MCF 10A (cell line): Measurements from ENCODE around the gene ATG5. TPM values are rescaled to one million over a fixed set of nuclear protein-coding genes. Genes with fewer than 3 reads are reported as not detected.

Experiments
- BruUV-seq: library from RNA; stranded (reverse); fragments of 400-500 nt; replicated peaks from 2 replicates; lab custom pipeline; 2021; lab: Mats Ljungman, UMichigan
- CTCF ChIA-PET: fragments of 300-600 bp; sonication (Branson Sonifier 250); formaldehyde crosslinking; extraction: SDS; loops from one replicate; lab custom pipeline; 2021; ENCODE audit warnings: antibody characterized with exemption, inconsistent platforms; lab: Yijun Ruan, JAX
- POLR2A ChIA-PET: fragments of 300-600, 350-650 bp; sonication (Branson Sonifier 250); formaldehyde crosslinking; extraction: SDS; loops from one replicate; lab custom pipeline; 2020; ENCODE audit warnings: antibody characterized with exemption, inconsistent platforms; lab: Yijun Ruan, JAX
- DNase-seq: peaks from one replicate; pipeline ENCODE4 v3.0.0-alpha.2; 2018; ENCODE audit not compliant: unreplicated experiment
- H3K27ac Mint-ChIP-seq: one replicate; pipeline ENCODE4 v1.8.0; 2022; ENCODE audit warnings: mild to moderate bottlenecking, low read depth, mixed read lengths; ENCODE audit not compliant: unreplicated experiment
- H3K27me3 Mint-ChIP-seq: one replicate; pipeline ENCODE4 v1.8.0; 2022; ENCODE audit warnings: mixed read lengths; ENCODE audit not compliant: insufficient read depth, unreplicated experiment
- H3K36me3 Mint-ChIP-seq: one replicate; pipeline ENCODE4 v1.8.0; 2022; ENCODE audit warnings: mild to moderate bottlenecking, moderate library complexity, mixed read lengths; ENCODE audit not compliant: insufficient read depth, unreplicated experiment
- H3K4me1 Mint-ChIP-seq: one replicate; pipeline ENCODE4 v1.8.0; 2022; ENCODE audit warnings: mixed read lengths; ENCODE audit not compliant: insufficient read depth, unreplicated experiment
- H3K4me3 Mint-ChIP-seq: one replicate; pipeline ENCODE4 v1.8.0; 2022; ENCODE audit warnings: mild to moderate bottlenecking, moderate library complexity, mixed read lengths; ENCODE audit not compliant: unreplicated experiment
- H3K9me3 Mint-ChIP-seq: one replicate; pipeline ENCODE4 v1.8.0; 2022; ENCODE audit warnings: mixed read lengths; ENCODE audit not compliant: unreplicated experiment
- CTCF ChIP-seq: fragments of 200-600 bp; IDR thresholded peaks from one replicate; pipeline ENCODE4 v1.8.0; 2022; ENCODE audit warnings: antibody characterized with exemption, mild to moderate bottlenecking; ENCODE audit not compliant: unreplicated experiment
- intact Hi-C: fragments of 100-400 bp; cut with micrococcal nuclease; formaldehyde crosslinking; loops from 2 replicates; pipeline ENCODE4 v1.14.1; 2022
- total RNA-seq: library from RNA; stranded (reverse); gene quantifications from 2 replicates; pipeline ENCODE4 v1.2.3, GENCODE V29; 2022

The ATG5 gene
- total RNA-seq, 1 experiment from 2014 or later, result 33.3 TPM

DNA sequence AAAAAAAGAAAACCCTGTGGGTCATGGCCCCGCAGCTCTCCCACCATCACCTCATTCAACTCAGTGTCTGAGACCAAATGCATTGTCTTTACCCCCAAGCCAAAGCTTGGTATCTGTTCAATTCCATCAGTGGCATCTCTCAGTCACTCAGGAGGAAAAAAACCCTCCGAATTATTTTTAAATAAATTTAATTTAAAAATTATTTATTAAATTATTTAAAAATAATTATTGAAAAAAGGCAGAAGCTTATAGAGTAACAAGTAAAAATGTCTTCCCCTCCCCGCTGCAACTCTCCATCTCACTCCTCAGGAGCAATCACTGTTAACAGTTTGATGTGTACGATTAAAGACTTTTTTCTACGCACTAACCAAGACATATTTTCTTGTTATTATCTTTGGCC is 188.7 kb downstream of the ATG5 start:
- Mint-ChIP-seq H3K27me3 (no peaks in the 10 kb centered on the region), H3K36me3 (no peaks in the 10 kb centered on the region), H3K4me3 (no peak overlapping the region), H3K27ac (no peak overlapping the region), H3K9me3 (no peaks in the 10 kb centered on the region), H3K4me1 (peaks cover 21% of the 10 kb centered on the region)
- intact Hi-C loops, result no loop called here
- ChIA-PET CTCF (no interaction called here), POLR2A (interaction anchor here (0.6 kb wide), 1 partner anchor 74 kb away, joined by 3 read pairs; no protein-coding TSS in a partner anchor)
- DNase-seq, result no peak
- no TSS peak for BruUV-seq
- TF ChIP-seq CTCF, result no peak

GRCh38 chr6:106135911-106136571 is 189.5 kb downstream of the ATG5 start:
- no peak for DNase-seq
- POLR2A ChIA-PET, result interaction anchor here (1.3 kb wide), 1 partner anchor 13 kb away, joined by 3 read pairs; no protein-coding TSS in a partner anchor
- intact Hi-C loops, result no loop called here
- H3K36me3 Mint-ChIP-seq, result no peaks in the 10 kb centered on the region
- H3K9me3 Mint-ChIP-seq, result no peaks in the 10 kb centered on the region
- peaks cover 15% of the 10 kb centered on the region for H3K4me1 Mint-ChIP-seq
- CTCF ChIA-PET, result no interaction called here
- BruUV-seq, result no TSS peak
- H3K27me3 Mint-ChIP-seq, result no peaks in the 10 kb centered on the region
- TF ChIP-seq CTCF, result no peak
- H3K4me3 Mint-ChIP-seq, result no peak overlapping the region
- no peak overlapping the region for H3K27ac Mint-ChIP-seq

GRCh38 chr6:106134906-106135634 is 190.5 kb downstream of the ATG5 start:
- H3K9me3 Mint-ChIP-seq, result no peaks in the 10 kb centered on the region
- no peaks in the 10 kb centered on the region for H3K36me3 Mint-ChIP-seq
- no peak overlapping the region for H3K27ac Mint-ChIP-seq
- POLR2A ChIA-PET, result interaction anchor here (1.3 kb wide), 1 partner anchor 12 kb away, joined by 3 read pairs; no protein-coding TSS in a partner anchor
- CTCF ChIA-PET, result no interaction called here
- no peaks in the 10 kb centered on the region for H3K27me3 Mint-ChIP-seq
- TF ChIP-seq CTCF, result no peak
- no TSS peak for BruUV-seq
- intact Hi-C loops, result no loop called here
- DNase-seq, result peak; percentile 70
- no peak overlapping the region for H3K4me3 Mint-ChIP-seq
- peaks cover 18% of the 10 kb centered on the region for H3K4me1 Mint-ChIP-seq

Other genes starting within 250 kb of the ATG5 start
- 12.6 and 13.1 TPM in 2 replicates for gene PRDM1, start 239.4 kb downstream of the ATG5 start, total RNA-seq
- gene CRYBG1, start 35.0 kb upstream of the ATG5 start, total RNA-seq, result 36.5 and 45.3 TPM in 2 replicates